Activated T-cell treated with anti-CD3 and anti-CD28 coated beads, Interleukin-2, amount 50 U/mL, for 72 hours (primary cell): Measurements from ENCODE around the gene UBR4. TPM values are rescaled to one million over a fixed set of nuclear protein-coding genes. Genes with fewer than 3 reads are reported as not detected.

Source experiments
- ATAC-seq, 2 donors: fragments of 150-1000 bp; cut with Tn5 transposase; replicated peaks in 1 of 2; 2 replicates each; pipeline ENCODE4 v1.10.0; 2021; ENCODE audit warnings: moderate library complexity in 2 of 2, mild to moderate bottlenecking in 1 of 2
- DNase-seq, 2 donors: peaks; one replicate each; pipeline ENCODE4 v3.0.0; 2021 to 2022; ENCODE audit warnings: mixed read lengths in 1 of 2
- H3K27ac Mint-ChIP-seq: one replicate; pipeline ENCODE4 v1.8.0; 2022; ENCODE audit warnings: mild to moderate bottlenecking, moderate library complexity, mixed read lengths
- H3K27me3 Mint-ChIP-seq: one replicate; pipeline ENCODE4 v1.8.0; 2022; ENCODE audit warnings: low read depth, mixed read lengths
- H3K36me3 Mint-ChIP-seq, 2 donors: one replicate each; pipeline ENCODE4 v1.8.0; 2022; ENCODE audit warnings: mixed read lengths in 2 of 2, mild to moderate bottlenecking in 1 of 2; ENCODE audit not compliant: insufficient read depth in 2 of 2
- H3K4me1 Mint-ChIP-seq: one replicate; pipeline ENCODE4 v1.8.0; 2022; ENCODE audit warnings: low read depth, mixed read lengths
- H3K4me3 Mint-ChIP-seq, 2 donors: one replicate each; pipeline ENCODE4 v1.8.0; 2022; ENCODE audit warnings: mild to moderate bottlenecking in 2 of 2, mixed read lengths in 2 of 2, moderate library complexity in 2 of 2
- H3K9me3 Mint-ChIP-seq, 2 donors: one replicate each; pipeline ENCODE4 v1.8.0; 2022; ENCODE audit warnings: mixed read lengths in 2 of 2
- total RNA-seq, 2 donors: library from RNA; stranded (reverse); gene quantifications; one replicate each; pipeline ENCODE4 v1.2.3, GENCODE V29; 2022

The UBR4 gene
- total RNA-seq, 2 donors from 2014 or later, result 208 to 215 TPM

- Mint-ChIP-seq H3K27me3 (no peaks in the 10 kb centered on the region), H3K4me3 (peak overlapping the region in 1 of 2 donors; percentile 51), H3K36me3 (peaks cover 17 to 54% of the 10 kb centered on the region in 2 donors), H3K4me1 (peaks cover 31% of the 10 kb centered on the region), H3K9me3 (no peaks in the 10 kb centered on the region), H3K27ac (peak overlapping the region; percentile 66)
- ATAC-seq (peak; percentile 68 to 75), DNase-seq (no peak)
Observed at GRCh38 chr1:19169642-19170041, 40.4 kb downstream of the UBR4 start.

- no peaks in the 10 kb centered on the region for H3K9me3 Mint-ChIP-seq
- DNase-seq, result no peak
- H3K36me3 Mint-ChIP-seq, result peaks cover 15 to 60% of the 10 kb centered on the region in 2 donors
- no peaks in the 10 kb centered on the region for H3K27me3 Mint-ChIP-seq
- no peak for ATAC-seq
- no peak overlapping the region for H3K4me3 Mint-ChIP-seq
- peaks cover 31% of the 10 kb centered on the region for H3K4me1 Mint-ChIP-seq
- no peak overlapping the region for H3K27ac Mint-ChIP-seq
Observed at GRCh38 chr1:19167140-19167539, 42.9 kb downstream of the UBR4 start.

DNA sequence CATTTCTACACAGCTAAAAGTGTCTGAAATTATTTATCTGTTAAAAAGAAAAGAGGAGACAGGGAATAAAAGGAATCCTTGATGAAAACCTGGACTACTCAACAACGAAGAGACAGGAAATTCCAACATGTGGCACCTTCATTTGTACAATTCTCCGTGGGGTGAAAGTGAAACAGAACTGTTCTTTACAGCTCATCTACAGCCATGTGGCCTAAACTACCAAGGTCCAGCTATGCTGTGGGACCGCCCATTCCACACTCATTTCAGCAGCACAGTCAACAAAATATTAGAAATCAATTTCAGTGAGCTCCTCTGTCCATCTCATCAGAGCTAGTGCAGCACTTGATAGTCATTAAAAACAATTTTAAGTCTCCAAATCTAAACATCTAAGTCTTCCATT lies 44.0 kb downstream of the UBR4 start:
- no peaks in the 10 kb centered on the region for H3K27me3 Mint-ChIP-seq
- no peak overlapping the region for H3K27ac Mint-ChIP-seq
- ATAC-seq, result no peak

GRCh38 chr1:19165501-19165900 lies 44.6 kb downstream of the UBR4 start:
- no peaks in the 10 kb centered on the region for H3K9me3 Mint-ChIP-seq
- ATAC-seq (no peak), DNase-seq (no peak)
- no peak overlapping the region for H3K27ac Mint-ChIP-seq
- H3K36me3 Mint-ChIP-seq, result peaks cover 15 to 65% of the 10 kb centered on the region in 2 donors
- H3K4me1 Mint-ChIP-seq, result peaks cover 20% of the 10 kb centered on the region
- H3K4me3 Mint-ChIP-seq, result no peak overlapping the region
- H3K27me3 Mint-ChIP-seq, result no peaks in the 10 kb centered on the region

More for the DNA sequence above, 44.0 kb downstream of the UBR4 start:
- Mint-ChIP-seq H3K4me1 (peaks cover 25% of the 10 kb centered on the region), H3K4me3 (no peak overlapping the region), H3K9me3 (no peaks in the 10 kb centered on the region), H3K36me3 (peaks cover 15 to 63% of the 10 kb centered on the region in 2 donors)
- DNase-seq, result no peak

DNA sequence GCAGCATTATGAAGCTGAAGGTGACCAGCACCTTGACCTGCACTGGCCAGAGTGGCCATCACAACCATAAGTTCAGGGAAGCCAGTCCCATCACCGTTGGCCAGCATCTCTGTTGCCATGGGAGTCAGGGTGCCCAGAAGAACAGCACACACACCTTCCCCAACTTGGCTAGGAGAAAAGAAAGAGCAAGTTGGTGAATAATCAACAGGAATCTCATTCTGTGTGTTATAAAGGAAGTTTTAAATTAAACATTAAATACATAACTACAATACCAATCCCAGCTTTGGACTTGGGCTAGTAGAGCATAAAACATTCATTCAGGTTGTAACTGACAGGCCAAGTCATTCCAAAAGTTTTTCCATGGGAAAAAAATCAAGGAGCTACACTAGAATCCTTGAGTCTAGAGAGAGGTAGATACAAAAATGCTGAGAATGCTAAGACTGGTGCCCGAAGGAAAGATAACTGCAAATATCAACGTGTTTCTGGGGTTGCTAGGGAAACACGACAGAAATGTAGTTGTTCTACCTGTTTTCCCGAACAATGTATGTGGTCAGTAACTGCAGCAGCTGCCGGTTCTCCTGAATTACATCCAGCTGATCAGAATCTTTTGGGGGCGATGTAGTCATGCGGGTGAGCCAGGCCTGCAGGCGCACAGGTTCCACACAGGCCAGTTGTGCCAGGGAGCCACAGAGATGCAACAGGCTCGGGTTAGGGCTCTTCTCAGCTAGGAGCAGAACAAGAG lies 45.6 kb downstream of the UBR4 start:
- Mint-ChIP-seq H3K4me1 (peaks cover 9% of the 10 kb centered on the region), H3K27me3 (no peaks in the 10 kb centered on the region), H3K36me3 (peaks cover 20 to 71% of the 10 kb centered on the region in 2 donors), H3K27ac (no peak overlapping the region), H3K4me3 (no peak overlapping the region), H3K9me3 (no peaks in the 10 kb centered on the region)
- DNase-seq (no peak), ATAC-seq (no peak)

DNA sequence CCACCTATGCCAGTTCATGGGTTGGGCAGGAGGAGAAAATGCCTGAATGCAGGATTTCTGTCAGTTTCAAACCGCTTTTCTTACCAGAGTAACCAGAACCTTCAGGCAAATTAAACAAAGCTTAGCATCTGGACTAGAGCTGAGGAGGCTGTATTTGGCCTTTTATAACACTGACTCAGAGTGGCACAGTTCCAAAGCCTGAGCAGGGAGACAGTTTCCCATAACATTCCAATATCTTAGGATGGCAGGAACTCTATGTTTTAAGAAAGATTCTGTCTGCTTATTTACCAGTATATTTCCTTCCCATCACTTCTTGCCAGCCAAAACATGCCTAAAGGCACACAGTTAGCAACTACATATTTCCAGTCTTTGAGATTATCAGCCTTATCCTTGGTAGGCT lies 46.8 kb downstream of the UBR4 start:
- H3K4me1 Mint-ChIP-seq, result peaks cover 1% of the 10 kb centered on the region
- no peak overlapping the region for H3K27ac Mint-ChIP-seq
- H3K4me3 Mint-ChIP-seq, result no peak overlapping the region
- no peaks in the 10 kb centered on the region for H3K9me3 Mint-ChIP-seq
- H3K36me3 Mint-ChIP-seq, result peaks cover 15 to 68% of the 10 kb centered on the region in 2 donors
- DNase-seq (no peak), ATAC-seq (no peak)
- H3K27me3 Mint-ChIP-seq, result no peaks in the 10 kb centered on the region

DNA sequence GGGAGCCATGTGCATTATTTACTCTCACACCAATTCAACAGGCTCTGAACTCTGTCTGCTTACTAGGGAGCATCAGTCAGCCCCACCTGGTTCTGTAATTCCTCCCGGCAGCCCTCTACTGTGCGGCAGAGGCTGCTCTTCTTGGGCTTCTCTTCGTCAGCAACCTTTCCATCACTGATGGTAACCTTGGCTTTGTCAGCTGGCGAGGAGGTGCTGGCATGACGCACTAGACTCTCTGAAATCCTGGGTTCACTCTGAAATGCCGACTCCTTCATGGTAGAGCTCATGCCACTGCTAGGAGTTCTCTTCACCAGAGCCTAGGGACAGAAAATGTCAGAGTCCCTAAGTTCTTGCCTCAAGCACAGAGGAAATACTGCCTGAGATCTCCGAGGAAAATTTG lies 49.2 kb downstream of the UBR4 start:
- Mint-ChIP-seq H3K27ac (no peak overlapping the region), H3K27me3 (no peaks in the 10 kb centered on the region), H3K9me3 (no peaks in the 10 kb centered on the region), H3K36me3 (peaks cover 12 to 60% of the 10 kb centered on the region in 2 donors), H3K4me3 (no peak overlapping the region), H3K4me1 (no peaks in the 10 kb centered on the region)
- ATAC-seq (no peak), DNase-seq (no peak)

GRCh38 chr1:19157653-19158052 lies 52.4 kb downstream of the UBR4 start:
- DNase-seq (no peak), ATAC-seq (no peak)
- Mint-ChIP-seq H3K27me3 (no peaks in the 10 kb centered on the region), H3K27ac (no peak overlapping the region), H3K4me3 (no peak overlapping the region), H3K9me3 (no peaks in the 10 kb centered on the region), H3K4me1 (no peaks in the 10 kb centered on the region), H3K36me3 (peaks cover 12 to 63% of the 10 kb centered on the region in 2 donors)

DNA sequence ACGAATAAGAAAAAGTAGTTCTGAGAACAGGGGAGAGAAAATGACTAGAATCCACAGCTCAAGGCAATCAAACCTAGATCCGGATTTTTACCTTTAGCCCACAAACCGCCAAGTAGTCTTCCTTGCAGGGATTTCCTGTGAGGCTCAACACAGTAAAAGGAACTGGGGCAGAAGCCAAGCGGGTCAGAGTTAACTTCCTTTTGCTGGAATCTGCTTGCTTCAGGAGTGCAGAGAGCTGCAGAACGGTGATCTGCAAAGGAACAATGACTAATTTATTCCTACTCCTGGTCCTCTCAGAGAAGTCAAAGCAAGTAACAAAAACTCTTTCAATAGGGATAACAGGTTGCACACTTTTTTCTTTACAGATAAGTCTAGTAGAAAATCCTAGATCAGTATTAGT lies 53.4 kb downstream of the UBR4 start:
- ATAC-seq, result no peak
- no peaks in the 10 kb centered on the region for H3K9me3 Mint-ChIP-seq

GRCh38 chr1:19154876-19155275 lies 55.2 kb downstream of the UBR4 start:
- no peaks in the 10 kb centered on the region for H3K27me3 Mint-ChIP-seq
- DNase-seq (no peak), ATAC-seq (no peak)
- H3K27ac Mint-ChIP-seq, result peak overlapping the region; percentile 54
- H3K4me1 Mint-ChIP-seq, result no peaks in the 10 kb centered on the region
- peaks cover 8 to 55% of the 10 kb centered on the region in 2 donors for H3K36me3 Mint-ChIP-seq
- no peak overlapping the region for H3K4me3 Mint-ChIP-seq
- no peaks in the 10 kb centered on the region for H3K9me3 Mint-ChIP-seq

More for the DNA sequence above, 53.4 kb downstream of the UBR4 start:
- no peaks in the 10 kb centered on the region for H3K27me3 Mint-ChIP-seq
- H3K4me3 Mint-ChIP-seq, result no peak overlapping the region
- H3K36me3 Mint-ChIP-seq, result peaks cover 10 to 66% of the 10 kb centered on the region in 2 donors
- H3K27ac Mint-ChIP-seq, result no peak overlapping the region
- no peaks in the 10 kb centered on the region for H3K4me1 Mint-ChIP-seq
- no peak for DNase-seq

DNA sequence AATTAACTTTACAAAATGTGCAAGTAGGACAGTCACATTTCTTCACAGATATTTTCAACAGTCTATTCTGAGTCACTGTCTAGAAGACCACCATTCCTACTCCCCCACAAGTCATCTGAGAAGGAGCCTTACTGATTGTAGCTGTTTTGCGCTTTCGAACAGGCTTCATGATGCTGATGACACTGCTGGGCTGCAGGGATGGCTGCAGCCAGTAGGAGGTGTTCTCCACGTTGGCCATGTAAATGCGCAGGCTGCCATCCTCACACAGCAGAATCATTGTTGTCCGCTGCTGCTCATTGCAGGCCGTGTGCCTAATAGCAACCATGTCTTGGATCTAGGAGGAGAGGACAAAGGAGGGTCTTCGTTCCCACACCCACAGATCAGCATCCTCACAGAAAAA lies 56.9 kb downstream of the UBR4 start:
- H3K9me3 Mint-ChIP-seq, result no peaks in the 10 kb centered on the region
- no peak overlapping the region for H3K4me3 Mint-ChIP-seq
- H3K36me3 Mint-ChIP-seq, result peaks cover 10 to 55% of the 10 kb centered on the region in 2 donors
- H3K4me1 Mint-ChIP-seq, result no peaks in the 10 kb centered on the region
- no peak overlapping the region for H3K27ac Mint-ChIP-seq
- no peak for ATAC-seq
- DNase-seq, result no peak
- H3K27me3 Mint-ChIP-seq, result no peaks in the 10 kb centered on the region

GRCh38 chr1:19151537-19151936 lies 58.5 kb downstream of the UBR4 start:
- ATAC-seq, result no peak
- no peaks in the 10 kb centered on the region for H3K4me1 Mint-ChIP-seq
- H3K27me3 Mint-ChIP-seq, result no peaks in the 10 kb centered on the region
- H3K9me3 Mint-ChIP-seq, result no peaks in the 10 kb centered on the region
- H3K4me3 Mint-ChIP-seq, result no peak overlapping the region
- H3K27ac Mint-ChIP-seq, result no peak overlapping the region
- H3K36me3 Mint-ChIP-seq, result peaks cover 15 to 56% of the 10 kb centered on the region in 2 donors
- DNase-seq, result no peak

DNA sequence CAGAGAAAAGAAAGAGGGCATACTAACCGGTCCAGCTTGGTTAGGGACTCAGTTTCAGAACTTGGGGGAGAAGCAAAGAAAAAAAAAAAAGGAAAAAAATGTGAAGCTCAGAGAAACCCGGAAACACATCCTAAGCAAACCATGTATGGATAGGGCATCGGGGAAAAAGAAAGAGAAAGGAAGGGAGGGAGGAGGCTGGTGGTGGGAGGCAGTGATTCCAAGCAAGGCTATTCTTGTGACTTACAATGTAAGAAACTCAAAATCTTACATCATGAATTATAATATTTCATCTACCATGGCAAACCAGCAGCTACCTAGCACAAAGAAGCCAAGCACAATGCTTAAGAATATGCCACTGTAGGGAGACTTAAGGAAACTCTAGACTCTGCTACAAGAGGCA lies 60.3 kb downstream of the UBR4 start:
- no peaks in the 10 kb centered on the region for H3K27me3 Mint-ChIP-seq
- H3K4me1 Mint-ChIP-seq, result no peaks in the 10 kb centered on the region
- H3K36me3 Mint-ChIP-seq, result peaks cover 14 to 57% of the 10 kb centered on the region in 2 donors
- H3K9me3 Mint-ChIP-seq, result no peaks in the 10 kb centered on the region
- no peak for ATAC-seq
- no peak overlapping the region for H3K4me3 Mint-ChIP-seq
- no peak for DNase-seq
- H3K27ac Mint-ChIP-seq, result peak overlapping the region; percentile 55

DNA sequence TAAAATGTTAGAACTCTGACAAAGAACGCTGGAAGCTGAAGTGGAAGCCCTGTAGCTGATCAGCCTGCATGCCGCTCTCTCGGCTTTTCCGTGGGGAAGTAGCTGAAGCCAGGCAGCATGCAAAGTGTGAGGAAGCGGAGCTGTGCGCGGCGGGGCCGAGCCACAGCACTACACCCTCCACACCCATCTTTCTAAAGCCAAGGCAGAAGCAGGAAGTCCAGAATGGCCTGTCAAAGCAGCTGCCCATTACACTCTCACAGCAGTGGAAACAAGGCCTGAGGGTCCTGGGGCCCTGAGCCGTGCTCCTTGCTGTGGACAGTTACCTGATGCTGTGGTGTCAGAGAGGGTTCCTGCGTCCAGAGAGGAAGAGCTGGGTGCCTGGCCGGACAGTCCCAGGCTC lies 69.6 kb downstream of the UBR4 start:
- Mint-ChIP-seq H3K4me3 (no peak overlapping the region), H3K27me3 (no peaks in the 10 kb centered on the region), H3K36me3 (peaks cover 19 to 56% of the 10 kb centered on the region in 2 donors), H3K4me1 (no peaks in the 10 kb centered on the region), H3K9me3 (no peaks in the 10 kb centered on the region), H3K27ac (no peak overlapping the region)
- DNase-seq (no peak), ATAC-seq (no peak)
